Esophagus mucosa (tissue), 1 donor: ENCODE measurements around the gene ECE1. TPM values are rescaled to one million over a fixed set of nuclear protein-coding genes. Genes with fewer than 3 reads are reported as not detected.

Experiments
- ATAC-seq: fragments of 200-7000 bp; cut with Tn5 transposase; one replicate; pipeline ENCODE4 v1.9.1; 2020
- total RNA-seq: library from RNA; stranded (reverse); gene quantifications from one replicate; pipeline ENCODE4 v1.2.4, GENCODE V29; 2023
- donor health status: DM: yes; HTN: yes; CAD: no.

Gene ECE1
- 18.2 TPM for total RNA-seq

DNA sequence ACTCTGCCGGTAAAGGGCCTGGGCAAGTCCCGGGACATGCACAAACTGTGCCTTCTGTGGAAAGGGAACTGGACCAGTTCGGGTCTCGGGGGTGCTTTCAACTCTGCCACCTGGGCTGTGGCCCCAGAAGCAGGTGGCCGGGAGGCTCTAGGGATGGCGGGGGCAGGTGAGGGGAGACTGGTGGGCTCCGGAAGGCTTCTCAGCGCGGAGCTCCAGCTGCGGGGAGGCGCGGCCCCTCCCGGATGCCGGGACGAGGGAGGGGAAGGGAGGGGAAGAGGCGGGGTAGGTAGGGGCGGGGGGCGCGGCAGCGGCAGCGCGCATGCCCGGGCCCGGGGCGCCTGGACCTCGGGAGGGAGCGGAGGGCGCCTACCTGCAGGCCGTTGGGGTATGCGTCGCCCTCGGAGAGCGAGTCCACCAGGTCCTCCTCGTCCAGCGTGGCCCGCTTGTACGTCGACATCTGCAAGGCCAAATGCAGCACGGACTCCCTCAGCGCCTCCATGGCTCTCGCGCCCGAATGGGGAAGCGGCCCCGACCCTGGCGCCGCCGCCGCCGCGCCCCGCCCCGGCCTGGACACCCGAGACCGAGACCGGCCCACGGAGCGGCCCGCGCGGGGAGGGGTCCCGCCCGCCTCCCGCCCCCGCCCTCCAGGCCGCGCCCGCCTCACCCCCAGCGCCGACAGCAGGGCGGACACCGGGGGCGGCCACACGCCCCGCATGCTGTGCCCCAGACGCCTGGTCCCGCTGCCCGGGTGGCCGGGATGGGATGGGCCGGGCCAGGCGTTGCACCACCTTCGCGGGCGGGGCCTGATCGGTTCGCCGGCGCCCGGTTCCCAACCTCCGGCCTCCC is at the start of gene ECE1:
ECE1 (minus strand) TSS at position 764 of the 846 bp plus-strand sequence; CDS start at position 715, 49 bp downstream.
- ATAC-seq, result peak; percentile 33

DNA sequence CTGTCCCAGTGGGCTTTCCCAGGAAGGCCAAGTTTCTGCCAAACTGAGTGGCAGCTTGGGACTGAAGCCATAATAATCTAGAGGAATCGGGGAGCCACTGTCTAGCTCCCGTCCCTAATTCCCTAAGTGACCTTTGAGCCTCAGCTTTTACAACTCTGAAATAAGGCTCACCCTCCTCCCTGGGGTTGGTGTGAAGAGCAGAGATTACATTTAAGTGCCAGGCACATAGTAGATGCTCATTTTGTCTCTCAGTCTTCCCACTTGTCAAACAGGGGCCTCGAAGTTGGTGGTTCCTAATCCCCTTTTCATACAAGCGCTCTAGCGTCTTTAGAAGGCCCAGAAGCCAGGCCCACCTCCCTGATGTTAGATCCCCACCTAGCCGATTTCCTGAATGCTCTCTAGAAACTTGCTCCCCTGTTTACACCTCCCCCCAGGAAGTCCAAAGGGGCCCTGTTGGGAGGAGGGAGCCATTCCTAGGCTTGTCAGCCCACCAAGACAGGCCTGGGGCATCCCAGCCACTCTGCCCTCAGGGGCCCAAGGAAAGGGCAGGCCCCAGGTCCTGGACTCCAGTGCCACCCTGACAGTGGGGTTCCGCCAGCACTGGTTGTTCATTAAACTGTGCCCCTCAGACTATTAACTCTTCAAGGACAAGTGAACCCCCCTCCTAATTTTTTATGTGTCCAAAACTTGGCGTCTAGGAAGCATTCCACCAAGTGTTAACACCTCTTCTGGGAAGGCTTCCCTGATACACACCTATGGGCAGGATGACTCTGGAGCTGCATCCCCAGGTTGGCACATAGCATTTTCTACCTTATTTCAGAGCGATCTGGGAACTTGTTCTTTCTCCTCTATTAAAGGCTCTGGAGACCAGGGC is 49.3 kb upstream of the ECE1 start:
- no peak for ATAC-seq

GRCh38 chr1:21338573-21339355 is 48.5 kb upstream of the ECE1 start:
- ATAC-seq, result no peak

DNA sequence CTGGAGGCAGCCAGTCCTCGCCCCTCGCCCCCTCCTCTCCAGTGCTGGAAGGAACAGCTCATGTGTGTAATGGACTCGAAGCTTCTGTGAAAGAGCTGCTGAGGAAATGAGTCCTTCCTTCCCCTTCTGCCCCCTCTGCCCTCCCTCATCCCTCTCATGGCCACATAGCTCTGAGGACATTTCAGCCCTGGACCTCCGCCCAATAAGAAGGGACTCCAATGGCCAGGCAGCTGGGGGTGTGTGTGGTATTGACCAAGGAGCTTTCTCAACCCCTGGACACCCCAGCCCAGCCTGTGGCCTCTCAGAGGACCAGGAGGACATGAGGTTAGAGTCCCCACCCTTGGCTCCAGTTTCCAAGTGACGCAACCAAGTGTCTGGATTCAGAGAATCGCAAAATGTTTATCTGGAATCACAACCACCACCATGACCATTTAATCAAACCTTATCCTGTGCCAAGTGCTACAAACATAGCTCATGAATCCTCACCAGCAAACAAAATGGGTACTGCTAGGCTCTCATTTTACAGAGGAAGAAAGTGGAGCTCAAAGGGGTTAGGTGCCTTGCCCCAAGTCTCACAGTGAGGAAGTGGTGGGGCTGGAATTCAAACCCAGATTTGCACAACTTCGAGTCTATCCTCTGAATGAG is 47.8 kb upstream of the ECE1 start:
- ATAC-seq, result no peak

DNA sequence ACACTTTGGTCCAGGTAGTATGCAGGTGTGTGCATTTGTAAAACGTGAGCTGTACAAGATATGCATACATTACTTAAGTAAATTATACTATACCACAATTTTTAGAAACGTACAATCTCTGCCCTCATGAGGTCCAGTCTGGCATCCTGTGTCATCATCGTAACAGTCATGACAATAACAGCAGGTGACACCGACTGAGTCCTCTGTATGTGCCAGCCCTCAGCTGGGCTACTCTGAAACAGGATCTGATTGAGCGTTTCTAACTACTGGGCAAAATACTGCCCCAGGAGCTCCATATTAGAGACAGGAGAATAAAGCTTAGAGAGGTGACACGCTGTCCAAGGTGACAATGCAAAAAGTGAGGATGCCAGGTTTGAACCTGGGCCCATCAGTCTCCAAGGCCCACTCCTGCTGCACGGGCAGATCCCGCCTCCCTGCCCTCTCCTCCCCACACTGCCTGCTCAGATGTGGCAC is 47.2 kb upstream of the ECE1 start:
- ATAC-seq, result no peak

GRCh38 chr1:21337010-21337437 is 46.8 kb upstream of the ECE1 start:
- no peak for ATAC-seq

GRCh38 chr1:21335750-21336224 is 45.5 kb upstream of the ECE1 start:
- ATAC-seq, result peak; percentile 36

- ATAC-seq, result no peak
Measured at GRCh38 chr1:21335088-21335691, 44.9 kb upstream of the ECE1 start.

DNA sequence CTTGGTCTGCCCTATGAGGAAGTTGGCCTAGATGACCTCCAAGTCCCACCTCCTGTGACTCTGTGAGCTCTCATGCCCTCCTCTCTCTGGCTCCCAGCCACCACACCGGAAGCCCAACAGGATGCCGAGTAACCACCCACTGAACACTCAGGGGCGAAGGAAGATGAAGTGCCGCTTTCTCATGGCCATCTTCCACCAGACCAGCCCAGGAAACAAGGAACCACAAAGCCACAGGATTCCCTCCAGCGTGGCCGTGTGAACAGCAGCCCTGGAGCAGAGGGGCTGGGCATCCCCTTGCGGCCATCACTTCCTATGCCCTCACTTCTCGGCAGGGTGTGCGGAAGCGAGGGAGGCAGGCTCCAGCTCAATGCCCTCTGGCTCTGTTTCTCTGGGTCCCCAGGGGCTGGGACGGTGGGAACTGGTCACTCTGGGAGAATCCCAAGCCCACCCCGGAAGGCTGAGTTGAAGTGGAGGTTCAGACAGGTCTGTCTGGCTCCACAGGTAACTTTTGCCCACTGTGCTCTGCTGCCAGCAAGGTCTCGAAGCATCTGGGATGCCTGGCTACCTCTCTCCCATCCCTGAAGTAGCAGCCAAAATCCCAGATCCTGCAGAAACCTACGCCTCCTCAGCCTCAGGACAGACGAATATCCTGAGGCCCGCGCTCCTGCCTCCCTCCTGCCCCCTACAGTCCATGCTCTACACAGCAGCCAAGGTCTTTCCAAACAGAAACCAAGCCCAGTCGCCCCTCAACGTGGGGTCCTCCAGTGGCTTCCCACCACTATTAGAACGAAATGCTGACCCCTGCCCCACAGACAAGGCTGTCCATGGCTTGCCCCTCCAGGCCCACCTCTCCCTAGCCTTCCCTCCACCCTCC is 44.2 kb upstream of the ECE1 start:
- ATAC-seq, result peak; percentile 56

DNA sequence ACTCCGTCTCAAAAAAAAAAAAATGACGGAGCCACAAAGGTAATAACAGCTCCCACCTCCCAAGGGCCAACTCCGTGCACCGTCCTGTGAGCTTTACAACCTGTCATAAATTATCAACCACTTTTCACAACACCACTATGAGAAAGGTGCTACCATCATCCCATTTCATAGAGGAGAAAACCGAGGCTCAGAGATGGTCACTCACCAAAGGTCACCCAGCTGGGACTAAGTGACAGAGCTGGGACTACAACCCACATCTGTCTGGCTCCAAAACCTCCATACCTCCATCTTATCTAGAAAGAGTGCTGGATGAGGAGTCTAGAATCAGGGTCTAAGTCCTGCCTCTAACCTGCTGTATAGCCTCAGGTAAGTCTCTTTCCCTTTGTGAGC is 43.6 kb upstream of the ECE1 start:
- no peak for ATAC-seq

DNA sequence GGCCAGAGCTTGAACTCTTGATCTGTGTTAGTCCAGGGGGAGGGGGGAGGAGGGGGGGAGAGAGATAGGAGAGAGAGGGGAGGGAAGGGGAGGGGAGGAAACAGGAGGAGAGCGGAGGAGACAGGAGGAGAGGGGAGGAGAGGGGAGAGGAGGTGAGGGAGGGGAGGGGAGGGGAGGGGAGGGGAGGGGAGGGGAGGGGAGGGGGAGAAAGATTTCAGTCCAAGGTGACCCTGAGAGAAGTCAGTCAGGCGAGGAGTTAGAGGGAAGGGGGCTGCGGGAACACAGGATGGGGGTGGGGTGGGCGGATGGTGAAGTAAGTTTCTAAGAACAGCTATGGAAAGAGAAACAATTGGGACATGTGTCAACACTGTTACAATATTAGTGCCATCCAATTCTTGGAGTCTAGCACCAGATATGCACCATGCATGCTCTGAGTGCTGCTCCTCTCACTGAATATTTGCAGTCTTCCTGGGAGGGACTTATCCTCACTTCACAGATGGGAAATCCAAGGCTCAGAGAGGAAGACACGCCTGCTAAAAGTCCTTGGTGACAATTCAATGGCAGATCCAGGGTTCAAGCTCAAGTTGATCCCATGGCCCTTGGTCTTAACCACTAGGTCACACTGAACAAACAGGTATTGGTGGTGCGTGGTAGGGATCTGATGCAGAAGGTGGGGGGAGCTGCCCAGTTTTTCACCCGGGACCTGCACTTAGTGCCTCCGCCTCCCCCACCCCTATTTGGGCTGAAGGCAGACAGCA is 42.5 kb upstream of the ECE1 start:
- no peak for ATAC-seq

DNA sequence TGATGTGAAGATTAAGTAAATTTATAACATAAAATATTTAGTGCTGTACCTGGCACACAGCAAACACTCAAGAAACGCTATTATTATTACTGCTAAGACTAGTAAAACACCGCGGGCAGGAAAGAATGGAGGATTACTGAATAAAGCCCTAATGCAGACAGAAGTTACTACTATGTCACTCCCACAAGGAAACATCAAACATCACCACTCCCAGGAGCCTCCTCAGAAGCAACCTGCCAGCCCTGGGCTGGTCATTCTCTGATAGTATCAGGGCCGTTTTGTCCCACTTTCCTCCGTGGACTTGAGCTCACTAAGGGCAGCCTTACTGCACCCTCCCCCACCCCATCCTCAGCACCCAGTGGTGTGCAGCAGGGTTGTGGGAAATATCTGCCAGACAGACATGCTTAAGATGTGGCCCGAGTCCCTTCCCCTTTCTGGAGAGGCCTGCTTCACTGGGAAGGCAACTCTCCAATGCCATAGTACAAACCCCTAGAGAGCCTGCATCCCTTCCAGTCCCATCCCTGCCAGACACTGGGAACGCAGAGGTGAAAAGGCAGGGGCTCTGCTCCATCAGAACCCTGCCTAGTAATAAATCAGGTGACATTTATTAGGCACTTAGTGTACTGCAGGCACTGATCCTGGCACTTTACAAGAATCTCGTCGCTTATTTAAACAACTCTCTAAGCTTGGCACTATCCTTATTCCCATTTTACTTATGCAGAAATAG is 41.7 kb upstream of the ECE1 start:
- ATAC-seq, result no peak

DNA sequence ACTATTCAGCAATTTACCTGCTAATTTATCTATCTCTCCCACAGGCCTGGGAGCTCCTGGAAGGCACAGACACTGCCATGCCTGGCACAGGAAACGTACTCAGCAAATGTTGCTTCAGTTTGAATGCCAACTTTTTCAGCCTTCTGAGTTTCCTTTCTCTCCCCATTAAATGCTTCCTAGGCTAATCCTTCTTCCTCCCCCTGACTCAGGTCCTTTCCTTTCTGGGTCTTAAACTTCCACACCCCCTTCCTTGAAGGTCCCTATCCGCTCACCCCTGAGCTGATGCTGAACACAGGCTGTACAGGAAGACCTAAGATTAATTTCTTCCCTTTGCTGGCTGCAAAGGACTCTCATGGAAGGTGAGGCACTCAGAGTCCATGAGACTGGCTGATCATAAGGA is 40.3 kb upstream of the ECE1 start:
- ATAC-seq, result no peak

GRCh38 chr1:21329209-21329844 is 39.1 kb upstream of the ECE1 start:
- peak; percentile 85 for ATAC-seq

- ATAC-seq, result no peak
Measured at GRCh38 chr1:21327566-21328323, 37.5 kb upstream of the ECE1 start.

DNA sequence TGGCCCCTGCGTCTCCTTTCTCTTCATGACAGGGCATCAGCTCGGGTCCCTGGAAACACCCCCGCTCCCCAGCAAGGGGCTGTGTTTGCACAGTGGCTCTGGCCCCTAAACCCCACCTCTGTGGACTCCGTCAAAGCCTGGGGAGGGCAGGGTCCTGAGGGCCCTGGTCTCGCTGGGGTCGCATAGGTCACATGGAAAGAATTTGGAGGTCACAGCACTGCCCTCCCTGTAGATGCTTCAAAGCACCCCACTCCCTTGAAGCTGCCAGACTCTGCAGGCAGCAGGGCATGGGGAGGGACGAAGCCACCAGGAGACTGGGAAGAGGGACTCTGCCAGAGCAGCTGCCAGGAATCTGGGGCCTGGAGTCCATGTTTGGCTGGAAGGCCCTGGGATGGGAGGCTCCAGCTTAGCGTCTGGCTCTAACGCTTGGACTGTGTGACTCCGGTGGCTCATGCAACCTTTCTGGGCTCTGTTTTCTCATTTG is 36.6 kb upstream of the ECE1 start:
- ATAC-seq, result no peak

DNA sequence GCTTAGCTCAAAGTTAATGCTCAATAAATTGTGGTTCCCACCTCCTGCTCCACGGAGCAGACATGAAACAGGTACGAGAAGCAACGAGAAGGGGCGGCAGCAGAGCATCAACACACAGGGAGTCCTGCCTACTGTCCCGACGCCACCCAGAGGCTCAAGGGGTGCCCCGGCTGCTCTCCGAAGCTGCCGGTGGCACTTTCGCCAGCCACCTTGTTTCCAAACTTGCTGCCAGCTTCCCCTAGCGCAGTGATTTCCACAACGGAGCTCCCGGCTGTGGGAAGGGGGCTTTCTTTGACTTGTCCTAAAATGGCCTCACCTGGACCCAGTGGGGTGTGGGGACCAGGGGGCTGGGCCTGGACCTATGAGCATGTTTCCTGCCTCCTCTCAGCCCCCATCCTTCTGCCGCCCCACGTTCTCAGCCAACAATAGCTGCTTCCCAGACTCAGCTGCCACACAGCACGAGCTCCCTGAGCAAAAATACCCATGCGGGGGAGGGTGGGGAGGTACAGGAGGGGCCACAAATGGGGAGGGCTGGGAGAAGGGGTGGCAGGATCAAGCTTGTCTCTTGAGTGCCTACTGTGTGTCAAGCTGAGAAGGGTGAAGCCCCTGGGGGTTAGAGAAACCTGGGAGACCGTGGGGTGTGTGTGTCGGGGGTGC is 35.6 kb upstream of the ECE1 start:
- ATAC-seq, result no peak
